A549 (cell line): ENCODE measurements around the gene MAGEB10.

ENCODE experiments used
- CHD2 ChIP-seq: fragments of 150-350 bp; IDR thresholded peaks from 2 replicates; pipeline ENCODE4 v1.6.1; 2014; ENCODE audit warnings: low read length; ENCODE audit not compliant: partially characterized antibody
- CHD4 ChIP-seq: fragments of 200-600 bp; sonication (generic); IDR thresholded peaks from 2 replicates; pipeline ENCODE4 v1.6.1; 2016; ENCODE audit warnings: antibody characterized with exemption, mild to moderate bottlenecking, borderline replicate concordance
- CTCF ChIP-seq: fragments of >200 bp; sonication (Bioruptor Twin); formaldehyde crosslinking; IDR thresholded peaks from 3 replicates; pipeline ENCODE4 v1.5.1; 2016
- MAX ChIP-seq: IDR thresholded peaks from 2 replicates; pipeline ENCODE4 v1.6.1; 2012
- POLR2AphosphoS2 ChIP-seq: conservative IDR thresholded peaks from 2 replicates; pipeline ENCODE4 v1.6.1; 2012; ENCODE audit warnings: low read length, improper control_type of control experiment, inconsistent platforms
- USF2 ChIP-seq: fragments of 450-650 bp; IDR thresholded peaks from 2 replicates; pipeline ENCODE4 v1.6.1; 2014; ENCODE audit warnings: antibody characterized with exemption

GRCh38 chrX:27765718-27766117 lies 42.1 kb upstream of the MAGEB10 start:
- TF ChIP-seq CHD2: no peak
- no peak for TF ChIP-seq CTCF
- no peak for TF ChIP-seq USF2
- TF ChIP-seq MAX: no peak
- no peak for TF ChIP-seq CHD4
- TF ChIP-seq POLR2AphosphoS2: no peak
